Activated naive CD8-positive, alpha-beta T cell treated with anti-CD3 and anti-CD28 coated beads for 36 hours (primary cell): Measurements from ENCODE around the gene ARL5A. TPM values are rescaled to one million over a fixed set of nuclear protein-coding genes. Genes with fewer than 3 reads are reported as not detected.

Experiments used
- DNase-seq: peaks from one replicate; pipeline ENCODE4 v3.0.0; 2021
- H3K27ac Mint-ChIP-seq: one replicate; pipeline ENCODE4 v1.8.0; 2022; ENCODE audit warnings: mild to moderate bottlenecking, moderate library complexity, mixed read lengths
- H3K27me3 Mint-ChIP-seq: one replicate; pipeline ENCODE4 v1.8.0; 2022; ENCODE audit warnings: mild to moderate bottlenecking, mixed read lengths
- H3K36me3 Mint-ChIP-seq: one replicate; pipeline ENCODE4 v1.8.0; 2021; ENCODE audit warnings: mild to moderate bottlenecking, mixed read lengths
- H3K4me1 Mint-ChIP-seq: one replicate; pipeline ENCODE4 v1.8.0; 2021; ENCODE audit warnings: mixed read lengths
- H3K4me3 Mint-ChIP-seq: one replicate; pipeline ENCODE4 v1.8.0; 2022; ENCODE audit warnings: mild to moderate bottlenecking, moderate library complexity, mixed read lengths
- H3K9me3 Mint-ChIP-seq: one replicate; pipeline ENCODE4 v1.8.0; 2022; ENCODE audit warnings: mixed read lengths
- total RNA-seq, 2 experiments: library from RNA; stranded (reverse); gene quantifications; one replicate each; pipeline ENCODE4 v1.2.3, GENCODE V29; 2021

ARL5A gene
- total RNA-seq, 2 experiments from 2014 or later = 81.2 to 81.7 TPM

GRCh38 chr2:151793123-151793522 is 35.1 kb downstream of the ARL5A start:
- H3K4me3 Mint-ChIP-seq = no peak overlapping the region
- H3K9me3 Mint-ChIP-seq = peaks cover 5% of the 10 kb centered on the region
- H3K27me3 Mint-ChIP-seq = no peaks in the 10 kb centered on the region
- H3K27ac Mint-ChIP-seq = no peak overlapping the region
- peaks cover 25% of the 10 kb centered on the region for H3K36me3 Mint-ChIP-seq
- no peak for DNase-seq
- peaks cover 1% of the 10 kb centered on the region for H3K4me1 Mint-ChIP-seq

GRCh38 chr2:151792589-151792988 is 35.6 kb downstream of the ARL5A start:
- Mint-ChIP-seq H3K4me3 (no peak overlapping the region), H3K36me3 (peaks cover 27% of the 10 kb centered on the region), H3K9me3 (peaks cover 5% of the 10 kb centered on the region), H3K27ac (no peak overlapping the region), H3K4me1 (peaks cover 1% of the 10 kb centered on the region), H3K27me3 (no peaks in the 10 kb centered on the region)
- DNase-seq = no peak

GRCh38 chr2:151791545-151791944 is 36.7 kb downstream of the ARL5A start:
- Mint-ChIP-seq H3K9me3 (peaks cover 5% of the 10 kb centered on the region), H3K36me3 (peaks cover 27% of the 10 kb centered on the region), H3K4me3 (no peak overlapping the region), H3K27ac (no peak overlapping the region), H3K4me1 (peaks cover 1% of the 10 kb centered on the region), H3K27me3 (no peaks in the 10 kb centered on the region)
- no peak for DNase-seq

DNA sequence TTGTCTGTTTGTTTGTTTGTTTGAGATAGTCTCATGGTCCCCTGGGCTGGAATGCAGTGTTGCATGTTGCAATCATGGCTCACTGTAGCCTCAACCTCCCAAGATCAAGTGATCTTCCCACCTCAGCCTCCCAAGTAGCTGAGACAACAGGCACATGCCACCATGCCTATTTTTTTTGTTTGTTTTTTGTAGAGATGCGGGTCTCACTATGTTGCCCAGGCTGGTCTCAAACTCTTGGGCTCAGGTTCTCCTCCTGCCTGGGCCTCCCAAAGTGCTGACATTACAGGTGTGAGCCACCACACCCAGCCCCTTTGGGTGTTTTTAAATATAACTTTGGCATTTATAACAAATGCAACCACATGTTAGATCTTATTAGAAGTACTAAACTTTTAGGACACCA is 37.5 kb downstream of the ARL5A start:
- Mint-ChIP-seq H3K9me3 (peaks cover 5% of the 10 kb centered on the region), H3K27me3 (no peaks in the 10 kb centered on the region), H3K27ac (no peak overlapping the region), H3K4me3 (no peak overlapping the region), H3K36me3 (peaks cover 23% of the 10 kb centered on the region), H3K4me1 (peaks cover 1% of the 10 kb centered on the region)
- DNase-seq = no peak

- Mint-ChIP-seq H3K9me3 (peaks cover 5% of the 10 kb centered on the region), H3K27me3 (no peaks in the 10 kb centered on the region), H3K4me3 (no peak overlapping the region), H3K27ac (no peak overlapping the region), H3K4me1 (no peaks in the 10 kb centered on the region), H3K36me3 (peaks cover 30% of the 10 kb centered on the region)
- no peak for DNase-seq
Observed at GRCh38 chr2:151789055-151789834, 39.0 kb downstream of the ARL5A start.

DNA sequence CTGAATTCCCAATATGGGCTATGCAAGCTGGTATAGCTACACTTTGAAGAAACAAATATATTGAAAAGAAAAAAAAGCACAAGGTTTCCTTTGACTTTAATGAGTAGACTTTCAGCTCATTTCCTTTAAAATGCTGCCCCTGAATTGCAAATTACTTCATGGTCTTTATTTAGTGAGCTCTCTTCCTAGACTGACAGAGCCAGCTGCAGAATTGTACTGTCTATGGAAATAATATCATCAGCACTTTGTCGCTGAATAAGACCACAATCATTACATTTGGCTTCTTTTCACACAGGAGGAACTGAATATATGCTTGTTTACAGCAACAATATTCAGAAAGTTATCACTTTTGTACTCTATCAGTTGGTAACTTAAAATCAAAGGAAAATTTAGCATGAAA is 41.7 kb downstream of the ARL5A start:
- Mint-ChIP-seq H3K4me1 (peaks cover 4% of the 10 kb centered on the region), H3K4me3 (no peak overlapping the region), H3K9me3 (no peaks in the 10 kb centered on the region), H3K27ac (no peak overlapping the region), H3K36me3 (peaks cover 29% of the 10 kb centered on the region), H3K27me3 (no peaks in the 10 kb centered on the region)
- no peak for DNase-seq

GRCh38 chr2:151786077-151786476 is 42.1 kb downstream of the ARL5A start:
- Mint-ChIP-seq H3K4me1 (peaks cover 4% of the 10 kb centered on the region), H3K27ac (no peak overlapping the region), H3K4me3 (no peak overlapping the region), H3K9me3 (no peaks in the 10 kb centered on the region), H3K36me3 (peaks cover 30% of the 10 kb centered on the region), H3K27me3 (no peaks in the 10 kb centered on the region)
- DNase-seq = no peak

DNA sequence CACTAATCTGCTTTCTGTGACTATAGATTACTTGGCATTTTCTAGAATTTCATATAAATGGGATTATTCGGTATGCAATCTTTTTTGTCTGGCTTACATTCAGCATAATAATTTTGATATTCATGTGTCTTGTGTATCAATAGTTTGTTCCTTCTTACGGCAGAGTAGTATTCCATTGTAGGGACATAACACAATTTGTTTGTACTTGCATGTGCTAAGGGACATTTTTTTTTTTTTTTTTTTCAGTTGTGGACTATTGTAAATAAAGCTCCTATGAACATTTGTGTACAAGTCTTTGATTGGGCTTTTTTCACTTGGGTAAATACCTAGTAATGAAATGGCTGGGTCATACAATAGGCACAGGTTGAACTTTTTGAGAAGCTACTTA is 45.1 kb downstream of the ARL5A start:
- H3K4me1 Mint-ChIP-seq = peaks cover 4% of the 10 kb centered on the region
- H3K9me3 Mint-ChIP-seq = peaks cover 6% of the 10 kb centered on the region
- peaks cover 51% of the 10 kb centered on the region for H3K36me3 Mint-ChIP-seq
- H3K4me3 Mint-ChIP-seq = no peak overlapping the region
- peak overlapping the region; percentile 43 for H3K27ac Mint-ChIP-seq
- H3K27me3 Mint-ChIP-seq = no peaks in the 10 kb centered on the region
- DNase-seq = no peak

GRCh38 chr2:151782378-151783132 is 45.7 kb downstream of the ARL5A start:
- Mint-ChIP-seq H3K4me3 (no peak overlapping the region), H3K27me3 (no peaks in the 10 kb centered on the region), H3K4me1 (peaks cover 4% of the 10 kb centered on the region), H3K36me3 (peaks cover 52% of the 10 kb centered on the region), H3K27ac (peak overlapping the region; percentile 43), H3K9me3 (peaks cover 6% of the 10 kb centered on the region)
- no peak for DNase-seq

GRCh38 chr2:151781642-151782041 is 46.6 kb downstream of the ARL5A start:
- no peak overlapping the region for H3K4me3 Mint-ChIP-seq
- H3K36me3 Mint-ChIP-seq = peaks cover 60% of the 10 kb centered on the region
- H3K27ac Mint-ChIP-seq = no peak overlapping the region
- peaks cover 4% of the 10 kb centered on the region for H3K4me1 Mint-ChIP-seq
- peaks cover 6% of the 10 kb centered on the region for H3K9me3 Mint-ChIP-seq
- DNase-seq = no peak
- H3K27me3 Mint-ChIP-seq = no peaks in the 10 kb centered on the region

DNA sequence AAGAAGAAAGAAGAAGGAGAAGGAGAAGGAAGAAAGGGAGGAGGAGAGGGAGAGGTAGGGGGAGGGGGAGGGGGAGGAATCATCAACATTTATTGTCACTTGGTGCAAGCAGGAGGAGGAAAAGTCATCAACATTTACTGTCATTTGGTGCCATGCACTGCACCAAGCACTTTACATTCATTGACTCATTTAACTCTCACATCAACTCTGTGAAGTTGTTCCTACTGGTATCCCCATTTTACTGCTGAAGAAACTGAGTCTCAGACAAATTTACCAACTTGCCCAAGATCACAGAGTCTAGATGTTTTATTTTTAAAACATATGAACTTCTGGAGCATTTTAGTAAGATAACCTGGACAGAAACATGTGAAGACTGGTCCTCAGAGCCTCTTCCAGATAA is 47.3 kb downstream of the ARL5A start:
- no peak overlapping the region for H3K4me3 Mint-ChIP-seq
- peaks cover 4% of the 10 kb centered on the region for H3K4me1 Mint-ChIP-seq
- H3K27ac Mint-ChIP-seq = no peak overlapping the region
- H3K9me3 Mint-ChIP-seq = peaks cover 6% of the 10 kb centered on the region
- H3K27me3 Mint-ChIP-seq = no peaks in the 10 kb centered on the region
- H3K36me3 Mint-ChIP-seq = peaks cover 67% of the 10 kb centered on the region
- DNase-seq = no peak

DNA sequence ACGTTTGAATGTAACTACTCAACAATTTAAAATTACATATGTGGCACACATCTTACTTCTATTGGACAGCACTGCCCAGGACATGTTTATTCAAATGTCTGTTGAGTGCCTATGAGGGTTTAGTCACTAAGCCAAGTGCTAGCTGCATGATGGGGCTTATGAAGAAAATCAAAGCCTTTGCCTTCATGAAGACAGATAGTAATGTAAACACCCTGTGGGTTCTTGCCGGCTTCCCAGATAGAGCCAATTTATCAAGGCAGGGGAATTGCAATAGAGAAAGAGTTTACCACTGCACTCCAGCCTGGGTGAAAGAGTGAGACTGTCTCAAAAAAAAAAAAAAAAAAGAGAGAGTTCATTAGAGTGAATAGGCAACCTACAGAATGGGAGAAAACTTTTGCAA is 50.3 kb downstream of the ARL5A start:
- Mint-ChIP-seq H3K9me3 (peaks cover 6% of the 10 kb centered on the region), H3K4me1 (peaks cover 10% of the 10 kb centered on the region), H3K27ac (no peak overlapping the region), H3K4me3 (no peak overlapping the region), H3K27me3 (no peaks in the 10 kb centered on the region), H3K36me3 (peaks cover 61% of the 10 kb centered on the region)
- DNase-seq = no peak

GRCh38 chr2:151777487-151777886 is 50.7 kb downstream of the ARL5A start:
- no peak overlapping the region for H3K4me3 Mint-ChIP-seq
- H3K27me3 Mint-ChIP-seq = no peaks in the 10 kb centered on the region
- peaks cover 6% of the 10 kb centered on the region for H3K4me1 Mint-ChIP-seq
- H3K9me3 Mint-ChIP-seq = peaks cover 6% of the 10 kb centered on the region
- H3K27ac Mint-ChIP-seq = no peak overlapping the region
- no peak for DNase-seq
- peaks cover 59% of the 10 kb centered on the region for H3K36me3 Mint-ChIP-seq

- H3K27ac Mint-ChIP-seq = no peak overlapping the region
- DNase-seq = no peak
Observed at GRCh38 chr2:151776367-151776766, 51.9 kb downstream of the ARL5A start.

GRCh38 chr2:151775057-151775740 is 53.0 kb downstream of the ARL5A start:
- Mint-ChIP-seq H3K4me3 (no peak overlapping the region), H3K4me1 (peaks cover 6% of the 10 kb centered on the region), H3K36me3 (peaks cover 54% of the 10 kb centered on the region), H3K27me3 (no peaks in the 10 kb centered on the region), H3K9me3 (peaks cover 6% of the 10 kb centered on the region), H3K27ac (peak overlapping the region; percentile 28)
- DNase-seq = no peak

More at GRCh38 chr2:151776367-151776766, 51.9 kb downstream of the ARL5A start:
- H3K36me3 Mint-ChIP-seq = peaks cover 60% of the 10 kb centered on the region
- H3K9me3 Mint-ChIP-seq = peaks cover 6% of the 10 kb centered on the region
- no peaks in the 10 kb centered on the region for H3K27me3 Mint-ChIP-seq
- peaks cover 6% of the 10 kb centered on the region for H3K4me1 Mint-ChIP-seq
- H3K4me3 Mint-ChIP-seq = no peak overlapping the region
